HEK293 (cell line): Measurements from ENCODE around the gene SAG.

ENCODE experiments used
- CTCF ChIA-PET: fragments of 350-600 bp; formaldehyde crosslinking; extraction: SDS; loops from one replicate; lab custom pipeline; 2021; ENCODE audit warnings: antibody characterized with exemption; lab: Yijun Ruan, JAX
- POLR2A ChIA-PET: fragments of 300-600 bp; formaldehyde crosslinking; extraction: SDS; loops from one replicate; lab custom pipeline; 2020; ENCODE audit warnings: antibody characterized with exemption, inconsistent platforms; lab: Yijun Ruan, JAX
- H3K27ac ChIP-seq: fragments of 200-500 bp; sonication (Bioruptor generic); 2 replicates; pipeline ENCODE4 v1.5.1; 2014; ENCODE audit warnings: low read depth, low read length, control low read depth, inconsistent platforms; ENCODE audit errors: extremely low read depth
- H3K36me3 ChIP-seq, 2 experiments: fragments of 200-500 bp in 1 of 2; sonication (Bioruptor generic) in 1 of 2; 1 replicate in 1 of 2; 2 replicates in 1 of 2; pipeline ENCODE4 v1.5.1; 2014 to 2017; ENCODE audit warnings: inconsistent platforms in 2 of 2, low read length in 2 of 2; ENCODE audit not compliant: control insufficient read depth in 2 of 2, insufficient read depth in 1 of 2
- H3K4me1 ChIP-seq: fragments of 200-500 bp; sonication (Bioruptor generic); 2 replicates; pipeline ENCODE4 v1.5.1; 2014; ENCODE audit warnings: mild to moderate bottlenecking, low read length, inconsistent platforms; ENCODE audit not compliant: control insufficient read depth, insufficient read depth
- H3K4me3 ChIP-seq: 2 replicates; pipeline ENCODE4 v1.5.1; 2011; ENCODE audit warnings: low read depth, mild to moderate bottlenecking, control low read depth, low read length, moderate library complexity
- H3K9me3 ChIP-seq: fragments of 200-500 bp; sonication (Bioruptor generic); 2 replicates; pipeline ENCODE4 v1.5.1; 2014; ENCODE audit warnings: low read depth, low read length, inconsistent platforms; ENCODE audit not compliant: control insufficient read depth, insufficient read depth
- IKZF3 ChIP-seq: fragments of 450-650 bp; IDR thresholded peaks from 2 replicates; pipeline ENCODE4 v1.5.0; 2018; ENCODE audit warnings: missing biosample characterization, mild to moderate bottlenecking, missing genetic modification characterization, moderate library complexity
- SCRT2 ChIP-seq: fragments of 450-650 bp; formaldehyde crosslinking; IDR thresholded peaks from 2 replicates; pipeline ENCODE4 v1.5.1; 2016; ENCODE audit warnings: missing biosample characterization, missing genetic modification characterization
- TCF7L2 ChIP-seq: IDR thresholded peaks from 2 replicates; pipeline ENCODE4 v1.6.1; 2011; ENCODE audit warnings: low read depth, mild to moderate bottlenecking, inconsistent platforms, low read length, moderate library complexity, borderline replicate concordance
- YY1 ChIP-seq: fragments of 450-650 bp; formaldehyde crosslinking; IDR thresholded peaks from 2 replicates; pipeline ENCODE4 v1.5.1; 2018; ENCODE audit warnings: missing biosample characterization, missing genetic modification characterization
- ZBTB8A ChIP-seq: fragments of 450-650 bp; formaldehyde crosslinking; IDR thresholded peaks from 2 replicates; pipeline ENCODE4 v1.5.1; 2016; ENCODE audit warnings: missing biosample characterization, missing genetic modification characterization
- ZNF121 ChIP-seq: fragments of 450-650 bp; formaldehyde crosslinking; IDR thresholded peaks from 2 replicates; pipeline ENCODE4 v1.5.1; 2016; ENCODE audit warnings: missing biosample characterization, missing genetic modification characterization
- ZNF133 ChIP-seq: fragments of 450-650 bp; formaldehyde crosslinking; IDR thresholded peaks from 2 replicates; pipeline ENCODE4 v1.5.1; 2016; ENCODE audit warnings: missing biosample characterization, missing genetic modification characterization
- ZNF138 ChIP-seq: fragments of 450-650 bp; formaldehyde crosslinking; IDR thresholded peaks from 2 replicates; pipeline ENCODE4 v1.5.1; 2016; ENCODE audit warnings: missing biosample characterization, missing genetic modification characterization, borderline replicate concordance
- ZNF146 ChIP-seq: fragments of 450-650 bp; formaldehyde crosslinking; IDR thresholded peaks from 2 replicates; pipeline ENCODE4 v1.5.1; 2016; ENCODE audit warnings: missing biosample characterization, missing genetic modification characterization
- ZNF174 ChIP-seq: fragments of 450-650 bp; formaldehyde crosslinking; IDR thresholded peaks from 2 replicates; pipeline ENCODE4 v1.5.0; 2017; ENCODE audit warnings: missing biosample characterization, mild to moderate bottlenecking, missing genetic modification characterization
- ZNF184 ChIP-seq: fragments of 450-650 bp; IDR thresholded peaks from 2 replicates; pipeline ENCODE4 v1.5.1; 2018; ENCODE audit warnings: missing biosample characterization, mild to moderate bottlenecking, missing genetic modification characterization
- ZNF274 ChIP-seq, 2 experiments: fragments of 200-500 bp in 1 of 2; fragments of 450-650 bp in 1 of 2; sonication (Bioruptor generic) in 1 of 2; formaldehyde crosslinking in 1 of 2; IDR thresholded peaks; 2 replicates each; pipeline versions ENCODE4 v1.5.1 to v1.6.1; 2014 to 2016; ENCODE audit warnings: borderline replicate concordance in 1 of 2, inconsistent platforms in 1 of 2, low read length in 1 of 2, missing biosample characterization in 1 of 2, missing genetic modification characterization in 1 of 2
- ZNF571 ChIP-seq: fragments of 450-650 bp; formaldehyde crosslinking; IDR thresholded peaks from 2 replicates; pipeline ENCODE4 v1.5.0; 2017; ENCODE audit warnings: missing biosample characterization, missing genetic modification characterization
- ZSCAN30 ChIP-seq: fragments of 450-650 bp; IDR thresholded peaks from 2 replicates; pipeline ENCODE4 v1.5.1; 2018; ENCODE audit warnings: missing biosample characterization, mild to moderate bottlenecking, missing genetic modification characterization, moderate library complexity
- TF ChIP-seq, protein P1 (sequence below): fragments of 450-650 bp; formaldehyde crosslinking; IDR thresholded peaks from 2 replicates; pipeline ENCODE4 v1.5.1; 2016; ENCODE audit warnings: missing biosample characterization, missing genetic modification characterization
- TF ChIP-seq, protein P2 (sequence below): fragments of 450-650 bp; formaldehyde crosslinking; IDR thresholded peaks from 2 replicates; pipeline ENCODE4 v1.5.1; 2016; ENCODE audit warnings: missing biosample characterization, missing genetic modification characterization
- TF ChIP-seq, protein P3 (sequence below): fragments of 450-650 bp; formaldehyde crosslinking; IDR thresholded peaks from 2 replicates; pipeline ENCODE4 v1.5.1; 2017; ENCODE audit warnings: missing biosample characterization, missing genetic modification characterization
- TF ChIP-seq, protein P4 (sequence below): fragments of 450-650 bp; formaldehyde crosslinking; IDR thresholded peaks from 2 replicates; pipeline ENCODE4 v1.5.1; 2016; ENCODE audit warnings: missing biosample characterization, missing genetic modification characterization
- TF ChIP-seq, protein P5 (sequence below): fragments of 450-650 bp; formaldehyde crosslinking; IDR thresholded peaks from 2 replicates; pipeline ENCODE4 v1.5.1; 2016; ENCODE audit warnings: missing biosample characterization, missing genetic modification characterization
- TF ChIP-seq, protein P6 (sequence below): fragments of 450-650 bp; formaldehyde crosslinking; IDR thresholded peaks from 2 replicates; pipeline ENCODE4 v1.5.1; 2017; ENCODE audit warnings: missing biosample characterization, missing genetic modification characterization

Gene SAG

DNA sequence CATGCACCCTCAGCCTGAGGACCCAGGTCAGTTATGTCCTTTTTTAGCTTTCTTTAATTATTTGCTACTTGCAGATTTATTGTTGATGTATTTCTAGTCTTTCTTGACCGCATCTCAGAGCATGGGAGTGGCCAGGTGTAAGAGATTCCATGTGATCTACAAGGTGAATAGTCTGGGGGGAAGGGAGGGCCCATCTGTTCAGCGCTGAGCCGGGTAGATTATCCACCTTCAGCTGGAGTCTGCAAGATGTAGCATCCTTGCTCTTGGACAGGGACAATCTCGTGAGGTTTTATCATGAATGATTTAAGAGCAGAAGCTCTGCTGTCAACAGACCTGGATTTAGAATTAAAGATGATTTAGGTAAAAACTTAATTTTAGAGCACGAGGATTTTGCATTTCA lies 34.7 kb downstream of the SAG start:
- no peaks in the 10 kb centered on the region for H3K4me1 ChIP-seq
- H3K36me3 ChIP-seq, result no peaks in the 10 kb centered on the region
- POLR2A ChIA-PET, result no interaction called here
- CTCF ChIA-PET, result interaction anchor here (1.3 kb wide), 1 partner anchor 11 kb away, joined by 3 read pairs; no protein-coding TSS in a partner anchor
- H3K27ac ChIP-seq, result no peak overlapping the region
- no peaks in the 10 kb centered on the region for H3K9me3 ChIP-seq
- no peak overlapping the region for H3K4me3 ChIP-seq
- TF ChIP-seq ZNF184 (tag by site-specific recombination), result no peak
- no peak for TF ChIP-seq ZNF571 (tag by site-specific recombination)
- no peak for TF ChIP-seq ZNF146 (tag by site-specific recombination)
- TF ChIP-seq ZNF174 (tag by site-specific recombination), result no peak
- TF ChIP-seq, protein P1, sequence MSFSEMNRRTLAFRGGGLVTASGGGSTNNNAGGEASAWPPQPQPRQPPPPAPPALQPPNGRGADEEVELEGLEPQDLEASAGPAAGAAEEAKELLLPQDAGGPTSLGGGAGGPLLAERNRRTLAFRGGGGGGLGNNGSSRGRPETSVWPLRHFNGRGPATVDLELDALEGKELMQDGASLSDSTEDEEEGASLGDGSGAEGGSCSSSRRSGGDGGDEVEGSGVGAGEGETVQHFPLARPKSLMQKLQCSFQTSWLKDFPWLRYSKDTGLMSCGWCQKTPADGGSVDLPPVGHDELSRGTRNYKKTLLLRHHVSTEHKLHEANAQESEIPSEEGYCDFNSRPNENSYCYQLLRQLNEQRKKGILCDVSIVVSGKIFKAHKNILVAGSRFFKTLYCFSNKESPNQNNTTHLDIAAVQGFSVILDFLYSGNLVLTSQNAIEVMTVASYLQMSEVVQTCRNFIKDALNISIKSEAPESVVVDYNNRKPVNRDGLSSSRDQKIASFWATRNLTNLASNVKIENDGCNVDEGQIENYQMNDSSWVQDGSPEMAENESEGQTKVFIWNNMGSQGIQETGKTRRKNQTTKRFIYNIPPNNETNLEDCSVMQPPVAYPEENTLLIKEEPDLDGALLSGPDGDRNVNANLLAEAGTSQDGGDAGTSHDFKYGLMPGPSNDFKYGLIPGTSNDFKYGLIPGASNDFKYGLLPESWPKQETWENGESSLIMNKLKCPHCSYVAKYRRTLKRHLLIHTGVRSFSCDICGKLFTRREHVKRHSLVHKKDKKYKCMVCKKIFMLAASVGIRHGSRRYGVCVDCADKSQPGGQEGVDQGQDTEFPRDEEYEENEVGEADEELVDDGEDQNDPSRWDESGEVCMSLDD (tag by site-specific recombination), result no peak

DNA sequence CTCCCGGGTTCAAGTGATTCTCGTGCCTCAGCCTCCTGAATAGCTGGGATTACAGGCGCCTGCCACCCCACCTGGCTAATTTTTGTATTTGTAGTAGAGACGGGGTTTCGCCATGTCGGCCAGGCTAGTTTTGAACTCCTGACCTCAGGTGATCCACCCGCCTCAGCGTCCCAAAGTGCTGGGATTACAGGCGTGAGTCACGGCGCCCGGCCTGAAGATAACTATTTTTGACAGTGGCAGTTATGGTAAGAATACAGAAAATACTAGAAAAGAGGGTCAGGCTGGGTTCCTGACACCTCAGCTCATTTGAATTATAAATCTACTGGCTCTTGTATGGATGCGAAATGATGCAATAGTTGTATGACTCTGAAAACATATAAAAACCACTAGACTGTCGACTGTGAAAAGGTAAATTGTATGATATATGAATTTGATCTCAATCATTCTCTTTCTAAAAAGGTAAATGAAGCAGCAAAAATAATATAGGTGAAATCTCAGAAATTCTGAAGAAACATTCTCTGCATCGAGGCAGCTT lies 35.6 kb downstream of the SAG start:
- Histone ChIP-seq H3K4me3 (no peak overlapping the region), H3K4me1 (no peaks in the 10 kb centered on the region), H3K36me3 (no peaks in the 10 kb centered on the region), H3K9me3 (no peaks in the 10 kb centered on the region), H3K27ac (no peak overlapping the region)
- POLR2A ChIA-PET, result no interaction called here
- CTCF ChIA-PET, result interaction anchor here (0.6 to 1.8 kb wide), 4 partner anchors 11 to 753 kb away, joined by 3 to 10 read pairs (median 4); partner anchors contain the start of gene DGKD
- TF ChIP-seq ZBTB8A (no peak), SCRT2 (no peak), ZSCAN30 (tag by site-specific recombination) (no peak), ZNF274 (IDR thresholded peaks at IDR 0.05; ENCODE audit: low read length) (no peak), ZNF274 (tag by site-specific recombination; IDR thresholded peaks at IDR 0.05; ENCODE audit: borderline replicate concordance) (no peak), ZNF138 (no peak), ZNF121 (tag by site-specific recombination) (no peak), ZNF133 (tag by site-specific recombination) (no peak), TCF7L2 (no peak), YY1 (tag by site-specific recombination) (no peak), IKZF3 (tag by site-specific recombination) (no peak)
- TF ChIP-seq, protein P2, sequence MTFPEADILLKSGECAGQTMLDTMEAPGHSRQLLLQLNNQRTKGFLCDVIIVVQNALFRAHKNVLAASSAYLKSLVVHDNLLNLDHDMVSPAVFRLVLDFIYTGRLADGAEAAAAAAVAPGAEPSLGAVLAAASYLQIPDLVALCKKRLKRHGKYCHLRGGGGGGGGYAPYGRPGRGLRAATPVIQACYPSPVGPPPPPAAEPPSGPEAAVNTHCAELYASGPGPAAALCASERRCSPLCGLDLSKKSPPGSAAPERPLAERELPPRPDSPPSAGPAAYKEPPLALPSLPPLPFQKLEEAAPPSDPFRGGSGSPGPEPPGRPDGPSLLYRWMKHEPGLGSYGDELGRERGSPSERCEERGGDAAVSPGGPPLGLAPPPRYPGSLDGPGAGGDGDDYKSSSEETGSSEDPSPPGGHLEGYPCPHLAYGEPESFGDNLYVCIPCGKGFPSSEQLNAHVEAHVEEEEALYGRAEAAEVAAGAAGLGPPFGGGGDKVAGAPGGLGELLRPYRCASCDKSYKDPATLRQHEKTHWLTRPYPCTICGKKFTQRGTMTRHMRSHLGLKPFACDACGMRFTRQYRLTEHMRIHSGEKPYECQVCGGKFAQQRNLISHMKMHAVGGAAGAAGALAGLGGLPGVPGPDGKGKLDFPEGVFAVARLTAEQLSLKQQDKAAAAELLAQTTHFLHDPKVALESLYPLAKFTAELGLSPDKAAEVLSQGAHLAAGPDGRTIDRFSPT (tag by site-specific recombination), result no peak
- TF ChIP-seq, protein P3, sequence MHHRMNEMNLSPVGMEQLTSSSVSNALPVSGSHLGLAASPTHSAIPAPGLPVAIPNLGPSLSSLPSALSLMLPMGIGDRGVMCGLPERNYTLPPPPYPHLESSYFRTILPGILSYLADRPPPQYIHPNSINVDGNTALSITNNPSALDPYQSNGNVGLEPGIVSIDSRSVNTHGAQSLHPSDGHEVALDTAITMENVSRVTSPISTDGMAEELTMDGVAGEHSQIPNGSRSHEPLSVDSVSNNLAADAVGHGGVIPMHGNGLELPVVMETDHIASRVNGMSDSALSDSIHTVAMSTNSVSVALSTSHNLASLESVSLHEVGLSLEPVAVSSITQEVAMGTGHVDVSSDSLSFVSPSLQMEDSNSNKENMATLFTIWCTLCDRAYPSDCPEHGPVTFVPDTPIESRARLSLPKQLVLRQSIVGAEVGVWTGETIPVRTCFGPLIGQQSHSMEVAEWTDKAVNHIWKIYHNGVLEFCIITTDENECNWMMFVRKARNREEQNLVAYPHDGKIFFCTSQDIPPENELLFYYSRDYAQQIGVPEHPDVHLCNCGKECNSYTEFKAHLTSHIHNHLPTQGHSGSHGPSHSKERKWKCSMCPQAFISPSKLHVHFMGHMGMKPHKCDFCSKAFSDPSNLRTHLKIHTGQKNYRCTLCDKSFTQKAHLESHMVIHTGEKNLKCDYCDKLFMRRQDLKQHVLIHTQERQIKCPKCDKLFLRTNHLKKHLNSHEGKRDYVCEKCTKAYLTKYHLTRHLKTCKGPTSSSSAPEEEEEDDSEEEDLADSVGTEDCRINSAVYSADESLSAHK (tag by site-specific recombination), result no peak
- TF ChIP-seq, protein P4, sequence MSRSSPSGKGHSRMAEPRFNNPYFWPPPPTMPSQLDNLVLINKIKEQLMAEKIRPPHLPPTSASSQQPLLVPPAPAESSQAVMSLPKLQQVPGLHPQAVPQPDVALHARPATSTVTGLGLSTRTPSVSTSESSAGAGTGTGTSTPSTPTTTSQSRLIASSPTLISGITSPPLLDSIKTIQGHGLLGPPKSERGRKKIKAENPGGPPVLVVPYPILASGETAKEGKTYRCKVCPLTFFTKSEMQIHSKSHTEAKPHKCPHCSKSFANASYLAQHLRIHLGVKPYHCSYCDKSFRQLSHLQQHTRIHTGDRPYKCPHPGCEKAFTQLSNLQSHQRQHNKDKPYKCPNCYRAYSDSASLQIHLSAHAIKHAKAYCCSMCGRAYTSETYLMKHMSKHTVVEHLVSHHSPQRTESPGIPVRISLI (tag by site-specific recombination), result no peak
- TF ChIP-seq, protein P5, sequence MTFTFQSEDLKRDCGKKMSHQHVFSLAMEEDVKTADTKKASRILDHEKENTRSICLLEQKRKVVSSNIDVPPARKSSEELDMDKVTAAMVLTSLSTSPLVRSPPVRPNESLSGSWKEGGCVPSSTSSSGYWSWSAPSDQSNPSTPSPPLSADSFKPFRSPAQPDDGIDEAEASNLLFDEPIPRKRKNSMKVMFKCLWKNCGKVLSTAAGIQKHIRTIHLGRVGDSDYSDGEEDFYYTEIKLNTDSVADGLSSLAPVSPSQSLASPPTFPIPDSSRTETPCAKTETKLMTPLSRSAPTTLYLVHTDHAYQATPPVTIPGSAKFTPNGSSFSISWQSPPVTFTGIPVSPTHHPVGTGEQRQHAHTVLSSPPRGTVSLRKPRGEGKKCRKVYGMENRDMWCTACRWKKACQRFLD (tag by site-specific recombination), result no peak
- TF ChIP-seq, protein P6, sequence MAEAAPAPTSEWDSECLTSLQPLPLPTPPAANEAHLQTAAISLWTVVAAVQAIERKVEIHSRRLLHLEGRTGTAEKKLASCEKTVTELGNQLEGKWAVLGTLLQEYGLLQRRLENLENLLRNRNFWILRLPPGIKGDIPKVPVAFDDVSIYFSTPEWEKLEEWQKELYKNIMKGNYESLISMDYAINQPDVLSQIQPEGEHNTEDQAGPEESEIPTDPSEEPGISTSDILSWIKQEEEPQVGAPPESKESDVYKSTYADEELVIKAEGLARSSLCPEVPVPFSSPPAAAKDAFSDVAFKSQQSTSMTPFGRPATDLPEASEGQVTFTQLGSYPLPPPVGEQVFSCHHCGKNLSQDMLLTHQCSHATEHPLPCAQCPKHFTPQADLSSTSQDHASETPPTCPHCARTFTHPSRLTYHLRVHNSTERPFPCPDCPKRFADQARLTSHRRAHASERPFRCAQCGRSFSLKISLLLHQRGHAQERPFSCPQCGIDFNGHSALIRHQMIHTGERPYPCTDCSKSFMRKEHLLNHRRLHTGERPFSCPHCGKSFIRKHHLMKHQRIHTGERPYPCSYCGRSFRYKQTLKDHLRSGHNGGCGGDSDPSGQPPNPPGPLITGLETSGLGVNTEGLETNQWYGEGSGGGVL (tag by site-specific recombination), result no peak
